Measurements from ENCODE around the gene MTAP. TPM values are rescaled to one million over a fixed set of nuclear protein-coding genes. Genes with fewer than 3 reads are reported as not detected.

Gene MTAP
- total RNA-seq = 10 to 100 TPM; 12.9 to 17.7 TPM
- polyA plus RNA-seq = 10 to 100 TPM in 1 of 2 donors, 1 to 10 TPM in 1; 8.6 to 12.2 TPM

GRCh38 chr9:21802418-21803000 is at the start of gene MTAP:
MTAP (plus strand) TSS chr9:21802636; CDS start chr9:21802749, 113 bp downstream.
- Histone ChIP-seq H3K4me1 (ENCODE audit: control insufficient read depth in 4 of 4, insufficient read depth in 4 of 4, low read length in 3 of 4) (peaks cover 0 to 21% (median 7%) of the 10 kb centered on the region in 4 donors), H3K36me3 (ENCODE audit: control insufficient read depth in 4 of 4, insufficient read depth in 3 of 4, low read depth in 1 of 4, low read length in 3 of 4) (no peaks in the 10 kb centered on the region), H3K9ac (ENCODE audit: low read depth in 1 of 2, low read length in 2 of 2) (peak within 1 kb of the TSS; percentile 72 to 82), H3K27me3 (ENCODE audit: control insufficient read depth in 4 of 4, insufficient read depth in 4 of 4, low read length in 3 of 4) (no peaks in the 10 kb centered on the region), H3K9me3 (ENCODE audit: control insufficient read depth in 4 of 4, low read length in 3 of 4) (no peaks in the 10 kb centered on the region), H3K4me3 (ENCODE audit: low read depth in 1 of 3, low read length in 3 of 3) (peak within 1 kb of the TSS; percentile 84 to 96 (median 95)), H3K27ac (ENCODE audit: low read depth in 1 of 2, low read length in 2 of 2) (peak within 1 kb of the TSS; percentile 68 to 95)
- TF ChIP-seq RAD21 (IDR thresholded peaks at IDR 0.05) (no peak), NR2F2 (IDR thresholded peaks at IDR 0.05) (no peak), REST (IDR thresholded peaks at IDR 0.05) (peak; percentile 73), EGR1 (IDR thresholded peaks at IDR 0.05; ENCODE audit: low read depth in 2 of 2) (no peak), GABPA (IDR thresholded peaks at IDR 0.05 in 1 of 2, conservative IDR thresholded peaks at IDR 0.05 in 1 of 2) (peak; percentile 55 to 85), RXRA (IDR thresholded peaks at IDR 0.05) (no peak), HNF4A (conservative IDR thresholded peaks at IDR 0.05) (peak in 1 of 2 donors; percentile 5), TAF1 (conservative IDR thresholded peaks at IDR 0.05) (peak; percentile 57), ATF3 (IDR thresholded peaks at IDR 0.05) (no peak), FOXA2 (IDR thresholded peaks at IDR 0.05) (no peak), FOXA1 (IDR thresholded peaks at IDR 0.05) (no peak), ZBTB33 (IDR thresholded peaks at IDR 0.05) (peak; percentile 88), HNF4G (IDR thresholded peaks at IDR 0.05) (no peak), SP1 (IDR thresholded peaks at IDR 0.05) (no peak), MAX (IDR thresholded peaks at IDR 0.05) (peak; percentile 28), JUND (IDR thresholded peaks at IDR 0.05) (no peak), CTCF (IDR thresholded peaks at IDR 0.05; ENCODE audit: low read depth, low read length, missing input control) (no peak), YY1 (IDR thresholded peaks at IDR 0.05) (peak; percentile 59)
- WGBS = under 1% methylated on average over 48 of the region's 48 CpGs
- peak; percentile 82 for DNase-seq (ENCODE audit: low spot score)
